UCSD-AML1 (cell line): ENCODE data around the gene TNFSF8.
A peak's percentile ranks its signal among the peaks of the same experiment; 100 is the strongest.

Experiments
- DNase-seq: peaks from one replicate; lab custom pipeline; 2025; ENCODE audit not compliant: unreplicated experiment; lab: John Stamatoyannopoulos, UW

The TNFSF8 gene

GRCh38 chr9:114906922-114907571, 23.3 kb downstream of the TNFSF8 start:
- peak; percentile 36 for DNase-seq

GRCh38 chr9:114905170-114905940, 25.0 kb downstream of the TNFSF8 start:
- no peak for DNase-seq

- no peak for DNase-seq
Measured at GRCh38 chr9:114902786-114903524, 27.4 kb downstream of the TNFSF8 start.

- DNase-seq = no peak
Measured at GRCh38 chr9:114900942-114901802, 29.2 kb downstream of the TNFSF8 start.

- DNase-seq = no peak
Measured at GRCh38 chr9:114899995-114900394, 30.4 kb downstream of the TNFSF8 start.

DNA sequence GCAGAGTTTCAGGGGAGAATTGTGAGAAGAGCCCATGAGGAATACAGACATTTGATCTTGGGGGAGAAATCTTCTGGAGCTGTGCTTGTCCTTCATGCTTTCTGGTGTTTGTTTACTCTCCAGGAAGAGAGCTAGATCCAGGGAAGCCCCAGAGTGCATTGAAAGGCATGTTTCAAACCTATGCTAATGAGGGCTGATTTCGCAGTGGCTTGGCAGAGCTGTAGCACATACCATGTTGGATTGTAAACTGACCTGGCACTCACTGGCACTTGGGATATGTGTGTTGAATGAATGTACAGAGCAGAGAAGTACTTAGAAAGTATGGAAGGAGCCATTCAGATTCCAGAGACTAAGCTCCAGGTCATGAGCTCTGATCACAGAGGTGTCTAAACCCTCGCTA, 30.9 kb downstream of the TNFSF8 start:
- no peak for DNase-seq

DNA sequence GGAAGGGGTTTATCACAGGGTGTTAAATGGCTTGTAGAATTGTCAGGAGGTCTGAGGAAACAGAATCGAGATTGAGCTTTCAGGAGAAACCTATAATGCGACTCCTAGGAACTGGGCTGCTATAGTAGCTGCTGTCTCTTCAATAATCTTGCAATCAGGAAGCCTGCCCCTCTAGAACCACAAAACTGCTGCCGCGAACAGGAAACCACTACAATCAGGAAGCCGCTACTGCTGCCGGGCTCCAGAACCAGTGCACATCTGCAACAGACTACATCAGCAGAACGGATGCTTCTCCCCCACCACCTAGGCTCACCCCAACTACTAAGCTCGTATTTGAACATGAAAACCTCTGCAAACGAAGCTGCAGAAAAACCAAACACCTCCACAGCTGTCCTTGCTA, 31.6 kb downstream of the TNFSF8 start:
- DNase-seq = peak; percentile 83

GRCh38 chr9:114897196-114897595, 33.2 kb downstream of the TNFSF8 start:
- DNase-seq = no peak

GRCh38 chr9:114896344-114896743, 34.0 kb downstream of the TNFSF8 start:
- no peak for DNase-seq

DNA sequence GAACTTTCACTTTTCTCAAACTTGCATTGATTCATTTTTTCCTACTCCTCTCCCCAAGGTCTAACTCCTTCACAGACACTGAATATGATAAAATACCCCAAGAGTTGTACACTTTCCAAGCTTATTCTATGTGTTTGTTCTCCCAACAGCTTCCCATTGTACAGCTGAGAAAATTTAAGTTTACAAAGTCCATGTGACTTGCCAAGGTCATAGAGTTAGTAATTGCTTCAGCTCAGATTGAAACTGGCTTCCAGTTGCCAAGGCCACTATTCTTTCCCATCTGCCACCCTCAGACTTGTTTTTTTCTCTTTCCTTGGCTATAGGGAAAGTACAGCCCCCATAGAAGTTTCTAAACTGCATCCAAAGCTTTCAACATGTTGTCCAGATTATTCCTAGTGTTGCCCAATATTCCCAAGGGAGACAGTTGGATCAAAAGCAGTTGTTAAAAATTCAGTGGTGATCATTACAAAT, 34.8 kb downstream of the TNFSF8 start:
- DNase-seq = no peak

DNA sequence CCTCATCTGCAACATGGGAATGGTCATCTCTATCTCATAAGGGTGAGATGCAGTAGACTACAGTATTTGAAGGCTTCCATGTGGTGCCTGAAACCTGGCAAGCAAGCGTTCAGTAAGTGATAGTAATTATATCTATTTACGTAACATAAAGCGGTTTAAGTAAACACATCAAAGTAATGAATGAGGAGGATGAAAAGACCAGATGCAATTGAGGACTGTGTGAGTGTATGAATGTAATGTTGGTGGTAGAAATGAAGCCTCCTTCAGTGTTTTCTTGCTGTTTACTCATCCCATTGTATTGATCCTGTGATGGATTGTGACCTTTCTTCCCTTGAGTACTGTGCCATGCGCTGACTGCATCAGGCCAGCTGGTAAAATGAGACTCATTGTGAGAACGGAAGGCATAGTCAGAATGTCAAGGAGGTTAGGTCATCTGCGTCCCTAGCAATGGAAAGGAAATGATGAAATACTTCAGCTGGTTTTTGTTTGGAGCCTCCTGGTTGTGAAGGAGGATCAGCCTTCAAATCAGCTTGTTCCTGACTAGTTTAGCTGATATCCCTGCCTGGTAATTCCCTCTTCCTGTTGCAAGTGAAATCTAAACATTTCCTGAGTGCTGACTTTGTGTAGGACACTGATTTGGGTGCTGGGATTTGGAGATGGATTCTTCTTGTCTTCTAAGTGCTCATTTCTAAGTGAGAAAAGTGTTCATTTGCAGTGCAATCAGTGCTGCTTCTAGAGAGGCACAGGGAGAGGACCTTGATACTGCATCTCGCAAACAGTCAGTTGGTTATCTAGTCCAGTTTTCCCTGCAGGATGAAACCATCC, 35.6 kb downstream of the TNFSF8 start:
- DNase-seq = no peak

DNA sequence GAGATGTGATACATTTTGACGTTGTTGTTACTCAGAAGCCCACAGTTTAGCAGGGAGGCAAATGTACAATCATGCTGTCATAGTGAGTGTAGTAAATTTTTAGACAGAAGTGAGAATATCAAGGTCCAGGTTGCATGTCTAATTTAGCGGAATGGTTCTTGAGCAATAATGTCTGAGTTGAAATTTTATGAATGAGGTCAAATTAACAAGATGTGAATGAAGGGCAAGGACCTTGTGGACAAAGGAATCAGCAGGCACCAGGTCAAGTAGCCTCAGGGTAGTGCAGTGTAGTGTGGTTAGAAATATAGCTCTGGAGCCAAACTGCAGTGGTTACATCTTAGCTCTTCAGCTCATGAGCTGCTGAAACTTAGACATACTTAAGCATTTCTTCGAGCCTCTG, 36.2 kb downstream of the TNFSF8 start:
- DNase-seq = no peak

GRCh38 chr9:114893221-114894010, 37.0 kb downstream of the TNFSF8 start:
- no peak for DNase-seq

DNA sequence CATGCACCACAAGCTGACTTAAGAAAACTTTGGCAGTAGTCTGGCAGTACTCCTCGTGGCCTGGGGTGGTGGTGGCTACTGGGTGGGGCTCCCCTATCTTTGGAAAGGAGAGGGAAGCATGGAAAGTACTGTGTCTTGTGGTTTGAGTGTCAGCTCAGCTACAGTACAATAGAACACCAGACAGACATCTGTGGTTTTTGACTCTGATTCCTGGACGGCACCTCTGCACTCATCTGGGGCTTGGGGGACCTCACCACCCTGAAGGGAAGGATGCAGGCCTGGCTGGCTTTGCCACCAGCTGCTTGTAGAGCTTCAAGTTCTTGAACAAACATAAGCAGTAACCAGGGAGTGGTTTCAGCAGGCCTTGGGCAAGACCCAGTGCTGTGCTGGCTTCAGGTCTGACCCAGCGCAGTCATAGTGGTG, 40.6 kb downstream of the TNFSF8 start:
- DNase-seq = peak; percentile 38

DNA sequence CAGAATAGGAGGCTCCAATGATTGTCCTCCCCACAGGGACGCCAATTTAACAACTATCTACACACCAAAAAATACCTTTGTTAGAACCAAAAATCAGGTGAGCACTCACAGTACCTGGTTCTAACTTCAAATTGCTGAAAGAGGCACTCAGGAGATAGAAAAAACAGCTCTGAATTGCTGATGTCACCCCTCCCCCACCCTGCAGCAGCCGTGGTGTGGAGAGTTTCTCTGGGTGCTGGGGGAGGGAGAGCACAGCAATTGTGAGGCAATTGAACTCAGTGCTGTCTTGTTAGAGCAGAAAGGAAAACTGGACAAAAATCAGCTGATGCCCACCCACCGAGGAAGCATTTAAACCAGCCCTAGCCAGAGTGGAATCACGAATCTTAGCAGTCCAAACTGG, 41.8 kb downstream of the TNFSF8 start:
- DNase-seq = no peak

DNA sequence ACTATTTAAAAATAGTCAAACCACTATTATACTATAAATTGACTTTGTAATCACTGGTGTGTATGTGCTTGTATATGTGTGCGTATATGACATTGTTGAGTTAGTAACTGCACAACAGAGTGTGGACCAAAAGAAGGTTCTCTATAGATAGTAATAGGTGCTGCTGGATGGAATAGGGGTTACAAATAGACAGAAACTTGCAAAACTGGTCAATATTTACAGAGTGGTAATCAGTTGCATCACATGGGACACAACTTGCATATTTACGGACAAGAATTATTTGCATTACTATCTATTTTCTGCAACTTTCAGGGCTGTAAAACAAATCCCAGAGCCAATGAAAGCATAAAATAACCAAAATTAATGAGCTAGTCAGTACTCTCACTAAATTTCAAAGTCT, 42.4 kb downstream of the TNFSF8 start:
- DNase-seq = no peak

- DNase-seq = no peak
Measured at GRCh38 chr9:114884787-114885452, 45.5 kb downstream of the TNFSF8 start.

DNA sequence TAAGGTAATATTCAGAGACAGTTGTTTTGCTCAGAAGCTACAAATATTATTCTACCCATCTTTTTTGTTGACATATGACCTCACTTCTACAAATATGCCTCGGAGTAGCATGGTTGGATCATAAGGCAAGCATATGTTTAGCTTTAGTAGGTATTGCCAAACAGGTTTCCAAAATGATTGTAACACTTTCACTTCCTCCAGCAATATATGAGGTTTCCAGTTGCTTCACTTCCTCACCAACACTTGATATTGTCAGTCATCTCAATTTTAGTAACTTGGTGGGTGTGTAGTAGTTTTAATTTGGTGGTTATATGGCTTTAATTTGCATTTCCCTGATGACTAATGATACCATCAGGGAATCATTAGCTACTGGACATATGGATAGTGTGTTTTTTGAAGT, 46.7 kb downstream of the TNFSF8 start:
- no peak for DNase-seq

DNA sequence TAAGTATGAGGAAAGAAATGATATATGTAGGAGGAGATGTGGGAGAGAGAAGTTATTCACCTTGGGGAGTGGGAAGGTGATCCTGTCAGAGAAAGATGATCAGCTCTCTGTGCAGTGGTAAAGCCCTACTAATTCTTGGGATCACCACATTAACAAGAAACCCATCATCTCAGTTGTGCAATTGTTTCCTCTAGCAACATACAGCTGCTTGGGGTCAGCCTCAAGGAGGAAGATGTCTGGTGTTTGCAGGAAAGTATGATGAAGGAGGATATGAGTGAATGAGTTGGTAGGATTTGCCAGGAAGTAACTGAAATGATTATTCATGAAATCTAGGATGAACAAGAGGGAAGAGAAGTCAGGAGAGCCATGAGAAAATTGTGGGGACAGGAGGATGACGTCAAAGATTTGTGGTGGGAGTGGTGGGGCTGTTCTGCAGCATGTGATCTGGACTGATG, 50.1 kb downstream of the TNFSF8 start:
- DNase-seq = no peak
